ENCODE measurements around the gene PDE3A. TPM values are rescaled to one million over a fixed set of nuclear protein-coding genes. Genes with fewer than 3 reads are reported as not detected.

The PDE3A gene
- polyA plus RNA-seq, 3 donors, result 0.10 TPM; not detected in 2

- no peaks in the 10 kb centered on the region for H3K36me3 ChIP-seq (replicated peaks in 1 of 2; ENCODE audit: control insufficient read depth in 1 of 2, insufficient read depth in 2 of 2, low read length in 2 of 2)
- intact Hi-C loops (cut with micrococcal nuclease), result no loop called here
- Mint-ChIP-seq H3K4me3 (no peak overlapping the region), H3K4me1 (no peaks in the 10 kb centered on the region), H3K27me3 (ENCODE audit: low read depth in 3 of 3) (peaks cover 0 to 1% (median 0%) of the 10 kb centered on the region in 3 donors), H3K27ac (no peak overlapping the region), H3K36me3 (no peaks in the 10 kb centered on the region), H3K9me3 (peaks cover 0 to 2% (median 0%) of the 10 kb centered on the region in 7 donors)
- no peaks in the 10 kb centered on the region for H3K4me1 ChIP-seq (ENCODE audit: control insufficient read depth in 1 of 2, insufficient read depth in 2 of 2, low read length in 2 of 2)
- no peaks in the 10 kb centered on the region for H3K9me3 ChIP-seq (replicated peaks in 1 of 2; ENCODE audit: control insufficient read depth in 1 of 2, insufficient read depth in 1 of 2, low read length in 2 of 2)
- no peak for DNase-seq
- H4K20me1 ChIP-seq (ENCODE audit: insufficient read depth, low read length), result no peaks in the 10 kb centered on the region
- H3K4me2 ChIP-seq (replicated peaks; ENCODE audit: extremely low read depth, low read length, poor library complexity, severe bottlenecking), result no peak overlapping the region
- H3K4me3 ChIP-seq (replicated peaks in 1 of 3; ENCODE audit: low read depth in 2 of 3, low read length in 3 of 3), result no peak overlapping the region
- H3K27me3 ChIP-seq (ENCODE audit: control insufficient read depth in 2 of 2, insufficient read depth in 2 of 2, low read length in 2 of 2), result no peaks in the 10 kb centered on the region
- TF ChIP-seq CTCF (IDR thresholded peaks at IDR 0.05), result no peak
- no peak overlapping the region for H2AFZ ChIP-seq (ENCODE audit: insufficient read depth, low read depth, low read length, poor library complexity, severe bottlenecking)
- no peak overlapping the region for H3K9ac ChIP-seq (ENCODE audit: insufficient read depth, low read length, poor library complexity, severe bottlenecking)
- no peak overlapping the region for H3K27ac ChIP-seq (ENCODE audit: low read depth in 1 of 2, low read length in 2 of 2)
- H3K79me2 ChIP-seq (ENCODE audit: insufficient read depth, low read length), result no peaks in the 10 kb centered on the region
Observed at GRCh38 chr12:20514598-20514997, 146.3 kb downstream of the PDE3A start.

- no peaks in the 10 kb centered on the region for H3K27me3 ChIP-seq (ENCODE audit: control insufficient read depth in 2 of 2, insufficient read depth in 2 of 2, low read length in 2 of 2)
- H3K4me3 ChIP-seq (replicated peaks in 1 of 3; ENCODE audit: low read depth in 2 of 3, low read length in 3 of 3), result no peak overlapping the region
- H3K9me3 ChIP-seq (replicated peaks in 1 of 2; ENCODE audit: control insufficient read depth in 1 of 2, insufficient read depth in 1 of 2, low read length in 2 of 2), result peaks cover 0 to 5% of the 10 kb centered on the region in 2 donors
- no peaks in the 10 kb centered on the region for H3K36me3 ChIP-seq (replicated peaks in 1 of 2; ENCODE audit: control insufficient read depth in 1 of 2, insufficient read depth in 2 of 2, low read length in 2 of 2)
- no peaks in the 10 kb centered on the region for H3K4me1 ChIP-seq (ENCODE audit: control insufficient read depth in 1 of 2, insufficient read depth in 2 of 2, low read length in 2 of 2)
- intact Hi-C loops (cut with micrococcal nuclease), result no loop called here
- Mint-ChIP-seq H3K4me1 (no peaks in the 10 kb centered on the region), H3K36me3 (no peaks in the 10 kb centered on the region), H3K4me3 (no peak overlapping the region), H3K9me3 (peaks cover 0 to 10% (median 2%) of the 10 kb centered on the region in 7 donors), H3K27me3 (ENCODE audit: low read depth in 3 of 3) (peaks cover 0 to 2% (median under 1%) of the 10 kb centered on the region in 3 donors), H3K27ac (no peak overlapping the region)
- 100% methylated on average over 1 of the region's 1 CpG for WGBS (ENCODE audit: insufficient coverage)
- no peaks in the 10 kb centered on the region for H3K79me2 ChIP-seq (ENCODE audit: insufficient read depth, low read length)
- H3K9ac ChIP-seq (ENCODE audit: insufficient read depth, low read length, poor library complexity, severe bottlenecking), result no peak overlapping the region
- H3K27ac ChIP-seq (ENCODE audit: low read depth in 1 of 2, low read length in 2 of 2), result no peak overlapping the region
- DNase-seq, result no peak
- no peak for TF ChIP-seq CTCF (IDR thresholded peaks at IDR 0.05)
- no peak overlapping the region for H2AFZ ChIP-seq (ENCODE audit: insufficient read depth, low read depth, low read length, poor library complexity, severe bottlenecking)
- no peak overlapping the region for H3K4me2 ChIP-seq (replicated peaks; ENCODE audit: extremely low read depth, low read length, poor library complexity, severe bottlenecking)
- no peaks in the 10 kb centered on the region for H4K20me1 ChIP-seq (ENCODE audit: insufficient read depth, low read length)
Observed at GRCh38 chr12:20520532-20520931, 152.2 kb downstream of the PDE3A start.

All from CD14-positive monocyte (primary cell).